Hematopoietic multipotent progenitor cell (in vitro differentiated cells): ENCODE results near the gene CD46. TPM values are rescaled to one million over a fixed set of nuclear protein-coding genes. Genes with fewer than 3 reads are reported as not detected.

Source experiments
- DNase-seq, 3 donors: peaks; one replicate each; pipeline ENCODE4 v3.0.0-alpha.2; 2011 to 2015; ENCODE audit warnings: low read depth in 2 of 3, low spot score in 2 of 3
- total RNA-seq: library from RNA; depleted of rRNA; stranded (reverse); fragments of >200 nt; gene quantifications from one replicate; pipeline ENCODE4 v1.2.3, GENCODE V29; 2012

Gene CD46
- total RNA-seq, 1 donor = 38.5 TPM

DNA sequence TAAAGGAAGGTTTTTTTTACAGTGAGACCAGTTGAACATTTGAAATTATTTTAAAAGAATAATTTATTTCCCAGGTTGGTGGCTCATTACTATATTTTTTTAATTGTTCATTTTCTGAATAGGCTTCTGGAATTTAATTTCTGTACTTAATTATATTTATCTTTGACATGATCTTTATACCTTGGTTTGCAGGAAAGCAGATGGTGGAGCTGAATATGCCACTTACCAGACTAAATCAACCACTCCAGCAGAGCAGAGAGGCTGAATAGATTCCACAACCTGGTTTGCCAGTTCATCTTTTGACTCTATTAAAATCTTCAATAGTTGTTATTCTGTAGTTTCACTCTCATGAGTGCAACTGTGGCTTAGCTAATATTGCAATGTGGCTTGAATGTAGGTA lies 41.5 kb downstream of the CD46 start:
- no peak for DNase-seq

DNA sequence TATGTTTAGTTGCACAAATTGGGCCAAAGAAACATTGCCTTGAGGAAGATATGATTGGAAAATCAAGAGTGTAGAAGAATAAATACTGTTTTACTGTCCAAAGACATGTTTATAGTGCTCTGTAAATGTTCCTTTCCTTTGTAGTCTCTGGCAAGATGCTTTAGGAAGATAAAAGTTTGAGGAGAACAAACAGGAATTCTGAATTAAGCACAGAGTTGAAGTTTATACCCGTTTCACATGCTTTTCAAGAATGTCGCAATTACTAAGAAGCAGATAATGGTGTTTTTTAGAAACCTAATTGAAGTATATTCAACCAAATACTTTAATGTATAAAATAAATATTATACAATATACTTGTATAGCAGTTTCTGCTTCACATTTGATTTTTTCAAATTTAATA lies 43.0 kb downstream of the CD46 start:
- no peak for DNase-seq

- DNase-seq = peak; percentile 39 to 78 (median 63)
These were observed 45.5 kb downstream of the CD46 start for GRCh38 chr1:207797229-207797973.

- peak in 2 of 3 donors; percentile 55 to 79 for DNase-seq
These were observed 47.0 kb downstream of the CD46 start for GRCh38 chr1:207798847-207799246.

- no peak for DNase-seq
These were observed 48.3 kb downstream of the CD46 start for GRCh38 chr1:207799989-207800648.

GRCh38 chr1:207801819-207802218 lies 50.0 kb downstream of the CD46 start:
- no peak for DNase-seq

DNA sequence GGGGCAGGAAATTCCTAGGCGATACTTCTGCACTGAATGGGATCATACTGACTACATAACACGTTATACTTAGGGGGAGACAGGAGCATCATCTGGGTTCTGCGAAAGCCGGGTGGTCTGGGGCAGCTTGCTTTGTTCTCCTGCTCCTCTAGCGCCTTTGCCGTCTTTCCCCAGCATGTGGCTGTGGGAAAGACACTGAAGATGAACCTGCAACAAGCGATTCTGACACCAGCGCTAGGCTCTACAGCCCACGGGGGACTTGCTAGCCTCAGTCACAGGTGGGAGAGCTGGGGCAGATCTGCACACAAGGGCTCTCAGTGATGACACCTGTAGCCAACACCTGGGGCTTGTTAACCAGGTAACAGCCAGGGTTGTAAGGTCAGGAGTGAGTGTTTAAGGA lies 51.8 kb downstream of the CD46 start:
- no peak for DNase-seq

DNA sequence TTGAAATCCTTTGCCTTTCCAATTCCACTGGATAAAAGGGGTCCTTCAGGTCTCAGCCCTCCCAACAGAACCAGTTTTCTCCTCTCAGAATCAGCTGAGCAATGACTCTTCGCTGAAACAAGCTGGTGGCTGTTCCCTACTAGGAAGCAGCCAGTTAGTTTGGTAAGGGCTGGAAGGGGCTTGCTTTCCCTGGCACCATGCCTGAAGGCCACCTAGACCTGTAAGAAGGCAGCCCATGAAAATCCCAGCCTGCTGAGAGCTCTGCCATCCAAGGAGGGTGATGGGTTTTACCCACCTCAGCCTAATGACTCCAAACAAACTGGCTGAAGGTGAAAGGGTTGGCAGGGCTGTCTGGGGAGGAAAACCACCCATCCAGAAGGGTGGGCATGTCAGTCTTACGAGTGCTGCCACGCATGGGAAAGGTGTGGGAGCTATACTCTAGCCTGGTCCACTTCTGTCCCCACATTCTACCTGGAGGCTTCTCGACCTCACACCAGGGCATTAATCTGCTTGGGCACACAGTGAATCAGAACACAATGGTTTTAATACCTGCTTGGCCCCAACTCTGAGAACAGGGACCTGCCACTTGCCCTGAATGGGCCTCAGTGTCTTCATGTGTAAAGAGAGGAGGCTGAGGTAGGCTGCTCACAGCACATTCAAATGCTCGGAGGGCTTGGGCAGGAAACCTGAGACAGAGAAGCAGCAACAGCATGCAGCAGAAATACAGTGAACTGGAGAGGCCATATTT lies 53.0 kb downstream of the CD46 start:
- no peak for DNase-seq

GRCh38 chr1:207805841-207806421 lies 54.1 kb downstream of the CD46 start:
- DNase-seq = no peak

DNA sequence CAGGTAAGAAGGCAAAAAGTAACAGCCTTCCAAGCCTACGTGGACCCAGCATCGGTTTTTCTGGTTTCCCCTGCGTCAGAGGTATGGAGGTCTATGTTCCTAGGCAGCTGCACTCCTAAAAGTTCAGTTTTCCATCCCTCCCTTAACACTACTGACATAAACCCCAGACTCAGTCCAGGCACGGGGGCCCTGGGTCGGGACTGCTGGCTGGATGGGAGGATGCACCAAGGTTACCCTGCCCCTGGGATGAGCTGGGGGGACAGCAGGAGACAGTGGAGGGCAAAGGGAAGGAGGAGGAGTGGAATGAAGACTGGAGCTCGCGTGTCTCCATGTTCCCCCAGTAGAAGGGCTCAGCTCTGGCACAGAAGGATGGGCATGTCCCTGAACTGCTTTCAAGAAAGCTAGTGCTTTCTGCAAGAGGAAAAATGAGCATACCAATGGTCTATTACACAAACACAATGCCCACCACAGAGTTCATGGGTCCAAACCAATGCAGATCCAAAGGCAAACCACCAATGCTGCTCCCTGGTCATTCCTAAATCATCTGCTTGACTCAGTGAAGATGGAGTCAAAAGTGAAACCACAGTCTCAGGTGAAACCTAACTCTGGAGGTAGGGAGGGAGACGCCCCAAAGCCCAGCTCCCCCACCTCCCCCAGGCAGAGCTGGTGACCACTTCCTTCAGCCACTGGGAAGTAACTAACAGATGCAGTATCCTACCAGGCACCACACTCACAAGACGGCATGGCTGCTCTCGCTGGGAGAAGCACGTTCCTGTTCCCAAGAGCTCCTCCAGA lies 54.9 kb downstream of the CD46 start:
- no peak for DNase-seq

- no peak for DNase-seq
These were observed 55.5 kb downstream of the CD46 start for GRCh38 chr1:207807326-207807689.

- peak in 1 of 3 donors; percentile 48 for DNase-seq
These were observed 56.0 kb downstream of the CD46 start for GRCh38 chr1:207807690-207808321.

DNA sequence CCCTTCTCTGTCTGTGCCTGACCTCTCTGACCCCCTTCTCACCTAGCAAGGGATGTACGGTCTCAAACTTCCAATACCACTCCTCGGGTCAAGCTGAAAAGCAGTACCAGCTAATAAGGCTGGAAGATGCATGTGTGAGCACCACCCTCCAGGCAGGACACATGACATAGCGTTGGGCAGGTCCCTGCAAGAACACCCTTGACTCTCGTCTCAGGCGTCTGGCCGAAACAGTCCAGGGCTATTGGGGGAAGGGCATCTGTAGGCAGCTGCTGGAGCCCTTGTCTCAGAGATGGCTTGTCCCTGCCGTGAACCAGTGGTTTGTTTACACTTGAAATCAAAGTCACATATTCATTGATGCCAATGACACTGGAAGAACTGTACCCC lies 56.5 kb downstream of the CD46 start:
- DNase-seq = no peak

DNA sequence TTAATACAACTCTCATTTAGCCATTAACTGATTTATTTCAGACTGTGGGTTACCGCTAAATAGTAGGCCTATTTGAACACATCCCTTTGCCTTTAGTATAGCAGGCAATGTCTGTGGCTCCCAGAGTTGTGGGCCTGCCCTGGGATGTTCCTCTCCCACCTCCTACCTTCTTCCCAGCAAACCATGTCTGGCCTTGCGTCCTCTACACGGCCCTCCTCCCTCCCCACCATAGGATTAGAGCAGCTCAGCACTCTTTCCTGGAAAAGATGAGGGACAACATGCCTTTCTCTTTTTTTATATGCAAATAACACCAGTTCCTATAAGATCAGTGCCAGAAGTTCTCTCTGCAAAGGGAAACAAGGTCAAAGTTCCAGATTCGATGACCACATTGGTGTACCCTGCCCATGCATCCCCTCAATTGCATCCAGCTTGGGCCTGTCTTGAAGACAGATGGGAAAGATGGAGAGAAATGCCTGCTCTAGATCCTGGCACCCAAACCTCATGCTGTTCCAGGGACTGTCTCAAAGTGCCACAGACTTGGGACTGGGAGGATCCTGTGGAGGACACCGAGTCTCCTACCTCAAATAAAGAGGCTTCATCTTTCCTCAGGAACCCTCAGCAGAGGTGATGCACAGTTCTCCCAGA lies 57.2 kb downstream of the CD46 start:
- DNase-seq = no peak

DNA sequence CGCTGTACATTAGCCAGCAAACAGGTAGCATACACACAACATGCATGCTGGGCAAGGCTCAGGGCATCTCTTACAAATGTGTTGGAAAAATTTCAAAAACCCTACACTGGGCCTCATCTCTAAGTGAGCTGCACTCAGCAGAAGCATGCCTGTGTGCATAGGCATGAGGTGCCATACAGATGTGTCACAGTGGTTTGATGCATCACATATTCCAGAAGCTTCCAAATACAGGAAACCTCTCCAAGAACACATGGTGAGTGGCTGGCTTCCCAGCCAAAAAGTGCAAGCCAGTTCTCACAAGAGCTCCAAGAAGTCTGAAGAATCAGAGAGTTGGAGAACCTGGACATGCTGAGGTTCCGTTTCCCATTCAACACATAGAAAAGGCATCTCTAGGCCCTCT lies 58.3 kb downstream of the CD46 start:
- DNase-seq = no peak

- no peak for DNase-seq
These were observed 58.9 kb downstream of the CD46 start for GRCh38 chr1:207810606-207811295.

GRCh38 chr1:207811319-207811718 lies 59.5 kb downstream of the CD46 start:
- no peak for DNase-seq

DNA sequence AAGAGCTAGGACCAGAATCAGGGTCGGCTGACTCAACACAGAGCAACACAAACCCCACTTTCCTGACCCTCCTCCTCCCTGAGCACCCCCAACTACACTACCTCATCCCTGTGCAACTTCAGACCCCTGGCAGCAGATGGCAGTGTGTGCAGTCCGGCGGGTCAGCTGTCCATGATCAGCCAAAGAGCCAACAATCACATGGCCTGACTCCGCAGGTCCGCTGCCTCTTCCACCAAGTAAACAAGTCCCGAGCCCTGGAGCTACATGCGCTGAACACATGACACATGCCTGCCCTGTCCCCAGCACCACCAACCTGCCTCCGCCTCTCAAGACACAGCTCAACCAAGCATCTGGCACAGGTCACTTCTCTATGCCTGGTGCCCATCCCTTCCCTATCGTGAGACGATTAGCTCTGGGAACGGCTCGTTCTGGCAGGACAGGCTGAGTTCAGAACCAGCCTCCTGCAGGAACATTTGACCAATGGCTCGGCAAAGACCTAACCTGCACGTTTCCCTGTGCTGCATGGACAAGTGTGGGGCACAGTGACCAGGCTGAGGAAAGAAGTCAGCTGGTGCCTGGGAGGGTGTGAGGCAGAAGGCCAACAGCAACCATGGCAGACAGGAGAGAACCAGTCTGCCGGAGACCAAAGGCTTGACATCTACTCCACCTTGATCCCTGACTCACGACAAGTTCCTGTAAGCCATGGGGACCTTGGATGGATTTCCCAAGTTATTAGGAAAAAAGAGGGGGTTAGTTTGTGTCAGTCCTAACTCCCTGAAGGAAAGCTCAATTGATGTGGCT lies 60.3 kb downstream of the CD46 start:
- peak in 1 of 3 donors; percentile 35 for DNase-seq
